Lung (tissue), 12 donors: ENCODE results near the gene IRX4. TPM values are rescaled to one million over a fixed set of nuclear protein-coding genes. Genes with fewer than 3 reads are reported as not detected.

Experiments
- ATAC-seq: fragments of 200-7000 bp; cut with Tn5 transposase; one replicate; pipeline ENCODE4 v1.9.1; 2020; ENCODE audit warnings: moderate number of reproducible peaks; ENCODE audit not compliant: insufficient read depth, low FRiP score
- DNase-seq, 3 donors: peaks; one replicate each; pipeline ENCODE4 v3.0.0-alpha.2; 2013 to 2017
- H3K27ac ChIP-seq, 2 donors: one replicate each; pipeline ENCODE4 v1.5.1; 2013; ENCODE audit warnings: mild to moderate bottlenecking in 2 of 2, moderate library complexity in 2 of 2, control low read depth in 1 of 2, inconsistent platforms in 1 of 2, low read depth in 1 of 2, low read length in 1 of 2
- H3K27me3 ChIP-seq, 3 donors: one replicate each; pipeline ENCODE4 v1.5.1; 2013; ENCODE audit warnings: low read length in 2 of 3; ENCODE audit not compliant: control insufficient read depth in 3 of 3, insufficient read depth in 3 of 3
- H3K36me3 ChIP-seq, 4 donors: one replicate each; pipeline ENCODE4 v1.5.1; 2013; ENCODE audit warnings: low read length in 4 of 4, mild to moderate bottlenecking in 1 of 4, moderate library complexity in 1 of 4; ENCODE audit not compliant: control insufficient read depth in 4 of 4, insufficient read depth in 4 of 4
- H3K4me1 ChIP-seq, 5 donors: one replicate each; pipeline ENCODE4 v1.5.1; 2013; ENCODE audit warnings: low read length in 5 of 5, mild to moderate bottlenecking in 2 of 5, moderate library complexity in 1 of 5; ENCODE audit not compliant: control insufficient read depth in 5 of 5, insufficient read depth in 5 of 5
- H3K4me3 ChIP-seq: one replicate; pipeline ENCODE4 v1.5.1; 2013; ENCODE audit warnings: mild to moderate bottlenecking, control low read depth, moderate library complexity
- H3K9ac ChIP-seq, 2 donors: one replicate each; pipeline ENCODE4 v1.5.1; 2013; ENCODE audit warnings: low read length in 2 of 2, control low read depth in 1 of 2; ENCODE audit not compliant: insufficient read depth in 1 of 2
- H3K9me3 ChIP-seq, 4 donors: one replicate each; pipeline ENCODE4 v1.5.1; 2013; ENCODE audit warnings: low read length in 3 of 4, mild to moderate bottlenecking in 1 of 4, moderate library complexity in 1 of 4; ENCODE audit not compliant: control insufficient read depth in 4 of 4, insufficient read depth in 3 of 4
- WGBS, 2 donors: extraction: QIAGEN DNeasy Blood & Tissue Kit; methylation state at CpG; one replicate each; pipeline ENCODE4 v1.1.7; 2013; 5-methylcytosine and 5-hydroxymethylcytosine counted together
- polyA plus RNA-seq, 2 donors: library from polyadenylated mRNA; stranded (reverse); fragments of 200-250 nt; gene quantifications; one replicate each; pipeline ENCODE4 v1.2.1, GENCODE V29; 2013
- total RNA-seq, 2 donors: library from RNA; depleted of rRNA in 1 of 2; stranded (reverse); fragments of >200 nt in 1 of 2; gene quantifications; one replicate each; pipeline ENCODE4 v1.2.1, GENCODE V29; 2014 to 2021
- TF ChIP-seq, protein P1 (sequence below): IDR thresholded peaks from 2 replicates; pipeline ENCODE4 v1.5.1; 2012; ENCODE audit warnings: mild to moderate bottlenecking; ENCODE audit errors: control extremely low read depth, extremely low read depth
- donor health status: control.
- donor health status: control.
- donor health status: Bipolar disorder and iron deficiency.
- donor health status: healthy.
- donor health status: DM: yes; HTN: yes; CAD: no.

IRX4 gene
- total and polyA plus RNA-seq, 4 donors, result 0.02 TPM; not detected in 3

DNA sequence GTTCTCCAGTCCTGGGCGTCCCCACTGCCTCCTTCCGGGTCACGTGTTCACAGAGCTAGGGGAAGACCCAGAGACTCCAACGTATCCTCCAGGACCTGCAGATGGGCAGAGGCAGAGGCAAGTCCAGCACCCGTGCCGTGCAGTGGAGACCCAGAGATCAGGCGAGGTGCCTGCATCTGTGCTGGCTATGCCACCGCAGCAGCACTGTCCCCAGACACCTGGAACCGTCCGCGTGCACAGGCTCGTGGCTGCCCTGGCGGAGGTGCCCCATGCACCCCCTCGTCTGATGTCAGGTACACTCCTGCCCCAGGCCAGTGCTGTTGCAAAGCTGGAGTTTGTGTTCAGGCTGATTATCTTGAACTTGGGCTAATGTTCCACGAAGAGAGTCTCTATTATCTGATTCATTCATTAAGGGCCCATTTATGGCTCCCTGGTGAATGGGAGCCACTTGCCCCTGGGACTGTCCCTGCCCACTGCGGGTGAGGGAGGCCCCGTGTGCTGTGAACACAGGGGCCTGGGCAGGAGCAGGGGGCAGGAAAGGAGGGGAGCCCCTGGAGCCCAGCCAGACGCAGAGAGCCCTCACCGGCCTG is 13.7 kb downstream of the IRX4 start:
- 64 to 77% methylated on average over 19 of the region's 19 CpGs for WGBS, 2 donors
- peak in 1 of 3 donors; percentile 14 for DNase-seq
- TF ChIP-seq, protein P1, sequence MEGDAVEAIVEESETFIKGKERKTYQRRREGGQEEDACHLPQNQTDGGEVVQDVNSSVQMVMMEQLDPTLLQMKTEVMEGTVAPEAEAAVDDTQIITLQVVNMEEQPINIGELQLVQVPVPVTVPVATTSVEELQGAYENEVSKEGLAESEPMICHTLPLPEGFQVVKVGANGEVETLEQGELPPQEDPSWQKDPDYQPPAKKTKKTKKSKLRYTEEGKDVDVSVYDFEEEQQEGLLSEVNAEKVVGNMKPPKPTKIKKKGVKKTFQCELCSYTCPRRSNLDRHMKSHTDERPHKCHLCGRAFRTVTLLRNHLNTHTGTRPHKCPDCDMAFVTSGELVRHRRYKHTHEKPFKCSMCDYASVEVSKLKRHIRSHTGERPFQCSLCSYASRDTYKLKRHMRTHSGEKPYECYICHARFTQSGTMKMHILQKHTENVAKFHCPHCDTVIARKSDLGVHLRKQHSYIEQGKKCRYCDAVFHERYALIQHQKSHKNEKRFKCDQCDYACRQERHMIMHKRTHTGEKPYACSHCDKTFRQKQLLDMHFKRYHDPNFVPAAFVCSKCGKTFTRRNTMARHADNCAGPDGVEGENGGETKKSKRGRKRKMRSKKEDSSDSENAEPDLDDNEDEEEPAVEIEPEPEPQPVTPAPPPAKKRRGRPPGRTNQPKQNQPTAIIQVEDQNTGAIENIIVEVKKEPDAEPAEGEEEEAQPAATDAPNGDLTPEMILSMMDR, result no peak
- H3K4me3 ChIP-seq, result no peak overlapping the region
- ATAC-seq, result no peak
- H3K9ac ChIP-seq, result no peak overlapping the region
- H3K4me1 ChIP-seq, result peaks cover 0 to 6% (median 0%) of the 10 kb centered on the region in 5 donors
- peaks cover 0 to 87% (median 68%) of the 10 kb centered on the region in 3 donors for H3K27me3 ChIP-seq
- H3K9me3 ChIP-seq, result peaks cover 0 to 15% (median 0%) of the 10 kb centered on the region in 4 donors
- no peaks in the 10 kb centered on the region for H3K36me3 ChIP-seq
- H3K27ac ChIP-seq, result no peak overlapping the region

DNA sequence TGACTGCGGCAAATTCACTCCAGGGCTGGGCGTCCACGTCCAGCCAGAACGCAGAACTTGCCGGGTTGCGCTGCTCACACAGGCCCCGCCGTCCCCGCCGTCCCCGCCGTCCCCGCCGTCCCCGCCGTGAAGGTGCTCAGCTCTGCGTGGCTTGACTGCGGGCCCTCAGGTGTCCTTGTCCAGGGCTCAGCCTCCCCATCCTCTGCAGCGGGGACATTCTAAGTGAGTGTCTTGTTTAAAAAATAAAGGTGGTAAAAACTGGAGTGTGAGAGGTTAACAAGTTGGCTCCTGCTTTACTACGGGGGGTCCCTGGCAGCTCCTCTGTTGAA is 14.9 kb downstream of the IRX4 start:
- TF ChIP-seq, protein P1, result no peak
- 29 to 52% methylated on average over 19 to 20 of the region's 20 CpGs for WGBS, 2 donors
- no peak for ATAC-seq

DNA sequence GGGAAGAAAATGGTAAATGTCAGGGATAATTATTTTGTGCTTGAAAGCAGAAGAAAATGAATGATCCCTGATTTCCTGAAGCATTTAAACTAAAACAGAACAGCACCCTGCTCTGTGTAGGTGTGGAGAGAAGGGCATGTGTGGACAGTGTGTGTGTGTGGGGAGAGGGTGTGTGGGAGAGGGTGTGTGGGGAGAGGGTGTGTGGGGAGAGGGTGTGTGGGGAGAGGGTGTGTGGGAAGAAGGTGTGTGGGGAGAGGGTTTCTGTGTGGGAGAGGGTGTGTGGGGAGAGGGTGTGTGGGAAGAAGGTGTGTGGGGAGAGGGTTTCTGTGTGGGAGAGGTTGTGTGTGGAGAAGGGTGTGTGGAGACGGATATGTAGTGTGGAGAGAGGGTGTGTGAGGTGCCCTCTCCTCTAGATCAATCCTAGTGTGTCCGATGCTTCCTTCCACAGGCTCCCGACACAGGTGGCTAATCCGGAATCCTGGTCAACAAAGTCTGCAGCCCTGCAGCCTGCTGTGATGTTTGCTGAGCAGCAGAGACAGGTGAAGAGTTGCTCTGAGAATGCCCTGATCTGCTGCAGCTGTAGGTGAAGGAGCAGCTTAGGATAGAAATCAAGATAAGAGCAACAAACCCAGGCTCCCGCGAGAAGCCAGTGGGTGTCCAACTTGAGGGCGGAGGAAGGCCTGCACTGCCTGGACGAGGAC is 15.5 kb downstream of the IRX4 start:
- Histone ChIP-seq H3K4me1 (peaks cover 0 to 6% (median 0%) of the 10 kb centered on the region in 5 donors), H3K36me3 (no peaks in the 10 kb centered on the region), H3K9ac (no peak overlapping the region), H3K9me3 (peaks cover 0 to 15% (median 0%) of the 10 kb centered on the region in 4 donors), H3K4me3 (no peak overlapping the region), H3K27ac (no peak overlapping the region), H3K27me3 (peaks cover 0 to 83% (median 54%) of the 10 kb centered on the region in 3 donors)
- no peak for ATAC-seq
- TF ChIP-seq, protein P1, result no peak
- no peak for DNase-seq
- 20 to 36% methylated on average over 8 of the region's 8 CpGs for WGBS, 2 donors

More for the DNA sequence above, 14.9 kb downstream of the IRX4 start:
- H3K9ac ChIP-seq, result no peak overlapping the region
- H3K4me3 ChIP-seq, result no peak overlapping the region
- H3K27ac ChIP-seq, result no peak overlapping the region
- H3K27me3 ChIP-seq, result peaks cover 0 to 87% (median 57%) of the 10 kb centered on the region in 3 donors
- peaks cover 0 to 6% (median 0%) of the 10 kb centered on the region in 5 donors for H3K4me1 ChIP-seq
- no peaks in the 10 kb centered on the region for H3K36me3 ChIP-seq
- peaks cover 0 to 15% (median 0%) of the 10 kb centered on the region in 4 donors for H3K9me3 ChIP-seq
- no peak for DNase-seq
